ENCODE data around the gene PODNL1.
A peak's percentile ranks its signal among the peaks of the same experiment; 100 is the strongest.

Gene PODNL1, protein sequence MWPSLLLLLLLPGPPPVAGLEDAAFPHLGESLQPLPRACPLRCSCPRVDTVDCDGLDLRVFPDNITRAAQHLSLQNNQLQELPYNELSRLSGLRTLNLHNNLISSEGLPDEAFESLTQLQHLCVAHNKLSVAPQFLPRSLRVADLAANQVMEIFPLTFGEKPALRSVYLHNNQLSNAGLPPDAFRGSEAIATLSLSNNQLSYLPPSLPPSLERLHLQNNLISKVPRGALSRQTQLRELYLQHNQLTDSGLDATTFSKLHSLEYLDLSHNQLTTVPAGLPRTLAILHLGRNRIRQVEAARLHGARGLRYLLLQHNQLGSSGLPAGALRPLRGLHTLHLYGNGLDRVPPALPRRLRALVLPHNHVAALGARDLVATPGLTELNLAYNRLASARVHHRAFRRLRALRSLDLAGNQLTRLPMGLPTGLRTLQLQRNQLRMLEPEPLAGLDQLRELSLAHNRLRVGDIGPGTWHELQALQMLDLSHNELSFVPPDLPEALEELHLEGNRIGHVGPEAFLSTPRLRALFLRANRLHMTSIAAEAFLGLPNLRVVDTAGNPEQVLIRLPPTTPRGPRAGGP

GRCh38 chr19:13938301-13939064 is at the start of gene PODNL1:
TSS of gene PODNL1 (minus strand) at chr19:13938417. CDS start at chr19:13938181, 236 bp downstream.
- DNase-seq: peak in 5 of 56 donors; percentile 0 to 37 (median 14)

DNA sequence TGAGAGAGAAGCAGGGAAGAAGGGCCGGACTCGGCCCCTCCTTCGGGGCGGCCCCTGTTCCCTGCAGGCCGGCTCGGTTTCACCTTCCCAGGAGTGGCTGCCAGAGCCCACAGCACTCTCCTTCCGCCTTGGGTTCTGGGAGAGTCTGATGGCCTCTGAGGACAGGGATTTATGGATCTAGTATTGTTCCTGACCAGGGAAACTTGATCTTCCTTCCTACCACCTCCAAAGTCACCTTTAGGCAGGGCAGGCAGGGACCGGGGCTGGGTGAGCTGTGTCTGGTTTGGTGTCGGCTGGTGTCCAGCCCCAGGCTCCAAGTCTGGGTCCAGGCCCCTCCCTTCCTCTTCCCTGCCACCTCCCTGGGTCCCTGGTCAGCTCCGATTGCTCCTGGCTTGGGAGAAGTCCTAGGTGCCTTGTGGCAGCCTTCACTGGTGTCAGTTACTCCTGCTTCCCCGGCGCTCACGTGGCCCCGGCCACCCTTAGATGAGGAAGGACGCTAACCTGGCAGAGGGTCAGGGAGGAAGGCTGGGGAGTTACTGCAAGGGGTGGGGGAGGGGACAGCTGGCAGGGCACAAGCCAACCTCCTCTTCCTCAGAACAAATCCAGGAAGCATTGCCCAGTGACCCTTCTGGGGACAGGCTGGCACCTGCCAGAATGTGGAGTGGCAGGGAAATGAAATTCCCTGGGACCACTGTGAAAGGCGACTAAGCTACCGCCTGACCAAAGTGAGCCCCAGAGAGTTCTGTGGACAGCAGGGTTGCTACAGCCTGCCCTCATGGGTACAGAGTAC is 49.1 kb upstream of the PODNL1 start:
- DNase-seq: peak in 34 of 56 donors; percentile 11 to 70 (median 27)

- DNase-seq: peak in 44 of 56 donors; percentile 5 to 77 (median 36)
Measured at GRCh38 chr19:13986348-13986904, 48.2 kb upstream of the PODNL1 start.

DNA sequence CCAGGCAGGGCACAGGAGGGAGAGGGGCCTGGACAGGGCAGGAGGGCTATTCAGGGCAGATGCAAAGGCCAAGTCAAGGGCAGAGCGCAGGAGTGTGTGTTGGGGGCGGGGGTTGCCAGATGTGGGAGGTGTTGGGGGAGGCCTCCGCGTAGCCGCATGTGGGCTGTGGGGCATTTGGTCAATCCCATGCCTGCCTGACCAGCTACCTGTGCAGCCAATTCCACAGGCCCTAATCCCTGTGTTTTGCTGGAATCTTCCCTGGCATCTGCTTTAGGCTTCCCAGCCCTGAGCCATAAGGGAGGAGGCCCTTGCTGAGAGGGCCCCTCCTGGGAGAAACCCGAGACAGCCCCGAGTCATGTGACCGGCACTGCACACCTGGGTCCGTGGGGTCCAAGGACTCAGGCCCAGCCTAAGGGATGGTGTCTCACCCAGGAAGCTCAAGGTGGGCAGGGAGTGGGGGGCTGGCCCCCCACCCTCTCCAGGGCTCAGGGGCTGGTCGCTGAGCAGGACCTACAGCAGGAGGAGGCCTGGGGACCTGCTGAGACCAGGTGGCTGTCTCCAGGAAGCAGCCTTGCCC is 47.6 kb upstream of the PODNL1 start:
- DNase-seq: no peak

DNA sequence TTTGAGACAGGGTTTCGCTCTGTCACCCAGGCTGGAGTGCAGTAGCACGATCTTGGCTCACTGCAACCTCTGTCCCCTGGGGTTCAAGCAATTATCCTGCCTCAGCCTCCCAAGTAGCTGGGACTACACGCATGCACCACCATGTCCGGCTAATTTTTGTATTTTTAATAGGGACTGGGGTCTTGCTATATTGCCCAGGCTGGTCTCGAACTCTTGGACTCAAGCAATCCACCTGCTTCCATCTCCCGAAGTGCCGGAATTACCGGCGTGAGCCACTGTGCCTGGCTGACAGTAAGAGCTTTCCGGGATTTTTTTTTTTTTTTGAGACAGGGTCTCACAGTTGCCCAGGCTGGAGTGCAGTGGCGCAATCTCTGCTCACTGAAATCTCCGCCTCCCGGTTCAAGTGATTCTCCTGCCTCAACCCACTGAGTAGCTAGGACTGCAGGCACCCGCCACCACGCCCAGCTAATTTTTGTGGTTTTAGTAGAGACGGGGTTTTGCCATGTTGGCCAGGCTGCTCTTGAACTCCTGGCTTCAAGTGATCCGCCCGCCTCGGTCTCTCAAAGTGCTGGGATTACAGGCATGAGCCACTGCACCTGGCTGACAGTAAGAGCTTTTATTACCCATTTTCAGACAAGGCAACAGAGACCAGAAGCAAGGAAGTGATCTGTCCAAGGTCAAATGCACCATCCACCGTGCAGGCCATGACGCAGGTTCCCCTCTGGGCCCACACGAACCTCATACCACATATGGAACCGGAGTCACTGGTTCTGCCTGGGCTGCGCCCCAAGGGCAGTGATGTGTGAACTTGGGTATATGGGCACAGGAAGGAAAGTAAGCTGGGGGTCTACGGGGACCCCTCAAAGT is 46.9 kb upstream of the PODNL1 start:
- DNase-seq: no peak

- DNase-seq: no peak
Measured at GRCh38 chr19:13984186-13984585, 46.0 kb upstream of the PODNL1 start.

GRCh38 chr19:13983213-13983889 is 45.1 kb upstream of the PODNL1 start:
- DNase-seq: no peak

DNA sequence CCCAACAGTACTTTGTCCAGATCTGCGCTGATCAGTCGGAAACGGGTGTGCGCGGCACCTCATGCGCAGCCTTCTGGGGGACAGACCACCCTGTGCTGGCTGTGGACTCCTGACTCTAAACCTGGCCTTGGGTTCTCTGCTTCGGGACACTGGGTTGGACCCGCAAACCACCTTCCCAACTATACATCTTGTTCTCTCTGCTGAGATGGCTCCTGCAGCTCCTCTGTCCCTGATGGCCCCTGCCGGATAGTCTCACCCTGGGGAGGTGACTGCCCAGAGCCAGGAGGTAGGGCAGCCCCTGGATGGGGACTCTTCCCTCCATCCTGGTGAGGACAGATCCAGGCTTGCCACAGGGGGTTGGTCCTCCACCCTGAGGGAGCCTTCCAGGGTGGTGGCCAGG is 44.6 kb upstream of the PODNL1 start:
- no peak for DNase-seq

- DNase-seq: no peak
Measured at GRCh38 chr19:13981988-13982501, 43.8 kb upstream of the PODNL1 start.

GRCh38 chr19:13981467-13981866 is 43.2 kb upstream of the PODNL1 start:
- DNase-seq: peak in 1 of 56 donors; percentile 10

GRCh38 chr19:13981021-13981420 is 42.8 kb upstream of the PODNL1 start:
- no peak for DNase-seq

DNA sequence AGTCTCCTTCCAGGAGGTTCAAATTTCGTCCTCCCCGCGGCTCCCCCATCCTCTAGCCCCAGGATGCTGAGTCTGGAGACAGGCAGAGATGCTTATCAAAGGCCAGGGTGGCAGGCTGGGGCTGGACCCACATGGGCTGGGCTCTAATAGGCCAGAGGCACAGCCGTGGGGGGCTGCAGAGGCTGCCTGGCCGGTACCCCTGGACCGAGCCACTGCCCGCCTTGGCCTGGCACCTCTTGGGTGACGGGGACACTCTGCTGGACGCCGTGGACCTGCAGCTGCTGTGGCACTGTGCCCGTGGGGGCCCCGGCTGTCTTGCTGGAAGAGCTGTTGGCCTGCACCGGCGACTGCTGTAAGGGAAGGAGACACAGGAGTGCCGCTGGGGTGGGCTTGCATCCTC is 42.1 kb upstream of the PODNL1 start:
- DNase-seq: peak in 1 of 56 donors; percentile 14

DNA sequence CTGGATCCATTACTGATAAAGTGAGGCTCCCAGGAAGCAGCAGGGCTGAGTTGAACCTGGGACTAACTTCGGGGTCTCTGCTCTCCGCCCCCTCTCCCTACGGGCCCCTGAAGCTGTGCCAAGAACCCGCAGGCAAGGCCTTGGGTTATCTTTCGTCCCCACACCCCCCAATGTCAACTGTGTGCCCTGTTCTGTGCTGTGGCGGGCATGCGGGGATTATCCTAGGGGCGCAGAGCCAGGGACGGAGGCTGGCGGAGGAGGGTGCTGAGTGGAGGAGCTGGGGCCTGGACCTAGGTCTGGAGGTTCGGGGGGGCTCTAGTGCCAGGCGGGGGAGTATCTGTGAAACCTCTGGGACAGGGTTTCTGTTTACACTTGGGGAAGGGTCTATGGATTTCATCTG is 41.5 kb upstream of the PODNL1 start:
- DNase-seq: no peak

DNA sequence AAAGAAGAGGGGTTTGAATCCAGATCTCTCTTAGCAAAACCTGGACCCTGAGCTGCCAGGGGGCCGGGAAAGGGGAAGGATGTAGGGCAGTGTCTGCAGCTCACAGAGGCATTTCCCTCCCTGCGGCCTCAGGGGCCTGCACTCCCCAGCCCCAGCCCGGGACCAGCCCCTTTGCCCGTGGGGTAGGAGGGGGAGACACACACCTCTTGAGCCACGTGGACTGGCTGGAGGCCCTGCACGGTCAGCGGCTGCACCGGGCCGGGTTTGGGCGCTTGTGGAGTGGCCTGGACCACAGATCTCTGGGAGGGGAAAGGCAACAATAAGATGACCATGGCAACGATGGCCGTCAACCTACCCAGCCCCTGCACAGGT is 41.0 kb upstream of the PODNL1 start:
- DNase-seq: no peak

DNA sequence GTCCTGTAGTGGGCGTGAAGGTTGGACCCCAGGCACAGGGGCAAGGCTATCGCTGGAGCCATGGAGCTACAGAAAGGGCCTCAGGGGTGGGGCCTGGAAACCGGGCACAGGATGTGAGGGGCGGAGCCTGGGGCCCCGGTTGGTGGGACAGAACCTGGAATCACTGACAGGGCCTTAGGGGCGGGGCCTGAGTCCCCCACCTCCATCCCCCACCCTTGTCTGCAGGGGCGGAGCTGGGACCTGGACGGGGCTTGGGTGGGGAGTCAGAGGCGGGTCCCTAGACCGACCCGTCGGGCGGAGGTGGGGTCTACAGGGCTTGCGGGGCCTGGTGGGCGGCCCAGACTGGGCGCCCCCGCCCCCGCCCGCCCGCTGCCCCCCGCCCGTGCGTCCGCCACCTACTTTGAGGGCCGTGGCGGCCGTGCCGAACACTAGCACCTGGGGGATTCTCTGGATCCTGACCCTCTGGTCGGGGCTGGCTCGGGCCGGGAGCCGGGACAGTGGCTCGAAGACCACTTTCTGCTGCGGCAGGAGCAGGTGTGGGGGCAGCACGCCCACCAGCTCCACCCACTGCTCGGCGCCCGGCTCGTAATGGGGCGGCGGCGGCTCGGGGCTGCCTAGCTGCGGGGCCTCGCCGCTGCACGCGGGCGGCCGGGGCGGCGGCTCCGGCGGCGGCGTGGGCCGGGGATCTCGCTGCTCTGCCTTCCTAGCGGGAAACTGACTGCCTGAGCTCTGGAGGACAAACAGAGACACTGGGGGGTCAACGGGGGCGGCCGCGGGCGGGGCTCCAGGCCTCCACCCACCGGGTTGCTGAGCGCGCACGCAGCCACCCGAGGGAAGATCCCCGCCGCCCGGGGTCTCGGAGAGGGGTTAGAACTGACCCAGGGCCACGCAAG is 40.4 kb upstream of the PODNL1 start:
- DNase-seq: peak in 24 of 56 donors; percentile 4 to 68 (median 24)

- DNase-seq: no peak
Measured at GRCh38 chr19:13977803-13978202, 39.6 kb upstream of the PODNL1 start.

GRCh38 chr19:13976446-13976845 is 38.2 kb upstream of the PODNL1 start:
- no peak for DNase-seq

- no peak for DNase-seq
Measured at GRCh38 chr19:13975870-13976269, 37.7 kb upstream of the PODNL1 start.

Measured in nucleus accumbens (tissue), 56 donors.